PC-3 (cell line): ENCODE measurements around the gene FOSL1. TPM values are rescaled to one million over a fixed set of nuclear protein-coding genes. Genes with fewer than 3 reads are reported as not detected.

Source experiments
- ATAC-seq: fragments of 200-7000 bp; cut with Tn5 transposase; 2 replicates; pipeline ENCODE4 v1.9.1; 2020; ENCODE audit warnings: mild to moderate bottlenecking, moderate library complexity
- BruUV-seq: library from RNA; stranded (reverse); fragments of 400-500 nt; replicated peaks from 2 replicates; lab custom pipeline; 2021; lab: Mats Ljungman, UMichigan
- CTCF ChIA-PET: fragments of 300-600 bp; sonication (Branson Sonifier 250); formaldehyde crosslinking; loops from one replicate; lab custom pipeline; 2022; ENCODE audit warnings: antibody characterized with exemption; lab: Charles Lee
- POLR2A ChIA-PET: fragments of 300-600 bp; sonication (Branson Sonifier 250); formaldehyde crosslinking; loops from one replicate; lab custom pipeline; 2022; ENCODE audit warnings: antibody characterized with exemption; ENCODE audit not compliant: unreplicated experiment; lab: Charles Lee
- DNase-seq: peaks from one replicate; pipeline ENCODE4 v3.0.0-alpha.2; 2015
- H2AFZ ChIP-seq: fragments of 300-600 bp; sonication (generic); 2 replicates; pipeline ENCODE4 v1.6.0; 2016; ENCODE audit warnings: antibody characterized with exemption, low read length
- H3F3A ChIP-seq: fragments of 300-600 bp; sonication (generic); one replicate; pipeline ENCODE4 v1.6.0; 2017; ENCODE audit warnings: antibody characterized with exemption, low read length, control low read depth, mild to moderate bottlenecking; ENCODE audit not compliant: unreplicated experiment
- H3K27ac ChIP-seq: fragments of 300-600 bp; sonication (generic); 2 replicates; pipeline ENCODE4 v1.5.1; 2016; ENCODE audit warnings: mild to moderate bottlenecking, low read length
- H3K27me3 ChIP-seq: fragments of 300-600 bp; sonication (generic); 2 replicates; pipeline ENCODE4 v1.6.1; 2016; ENCODE audit warnings: low read length, mixed read lengths
- H3K36me3 ChIP-seq: fragments of 300-600 bp; sonication (generic); 2 replicates; pipeline ENCODE4 v1.6.1; 2016; ENCODE audit warnings: low read depth, mixed run types, low read length, mixed read lengths
- H3K4me1 ChIP-seq: fragments of 300-600 bp; sonication (generic); 2 replicates; pipeline ENCODE4 v1.5.1; 2016; ENCODE audit warnings: low read length; ENCODE audit not compliant: insufficient read depth
- H3K4me2 ChIP-seq: fragments of 300-600 bp; sonication (generic); 2 replicates; pipeline ENCODE4 v1.6.0; 2016; ENCODE audit warnings: low read length
- H3K4me3 ChIP-seq: fragments of 300-600 bp; sonication (generic); 2 replicates; pipeline ENCODE4 v1.5.1; 2016; ENCODE audit warnings: mild to moderate bottlenecking, low read length, mixed read lengths
- H3K79me2 ChIP-seq: fragments of 300-600 bp; sonication (generic); 2 replicates; pipeline ENCODE4 v1.6.1; 2017; ENCODE audit warnings: low read length, mixed read lengths
- H3K9ac ChIP-seq: fragments of 300-600 bp; sonication (generic); 2 replicates; pipeline ENCODE4 v1.6.0; 2016; ENCODE audit warnings: mild to moderate bottlenecking, low read length
- H3K9me2 ChIP-seq: fragments of 300-600 bp; sonication (generic); replicated peaks from 2 replicates; pipeline ENCODE4 v1.6.1; 2016; ENCODE audit warnings: mixed run types, low read length, mixed read lengths
- H3K9me3 ChIP-seq: fragments of 300-600 bp; sonication (generic); 2 replicates; pipeline ENCODE4 v1.6.1; 2016; ENCODE audit warnings: low read length, mixed read lengths
- H4K20me1 ChIP-seq: fragments of 300-600 bp; sonication (generic); 2 replicates; pipeline ENCODE4 v1.6.1; 2016; ENCODE audit warnings: low read length, mixed read lengths
- CTCF ChIP-seq: fragments of 300-600 bp; sonication (generic); conservative IDR thresholded peaks from 2 replicates; pipeline ENCODE4 v1.5.1; 2017; ENCODE audit warnings: antibody characterized with exemption, low read depth, mild to moderate bottlenecking, low read length
- EZH2 ChIP-seq: fragments of 300-600 bp; sonication (generic); IDR thresholded peaks from one replicate; pipeline ENCODE4 v1.6.1; 2017; ENCODE audit warnings: antibody characterized with exemption, mild to moderate bottlenecking, low read length; ENCODE audit not compliant: unreplicated experiment
- EZH2phosphoT487 ChIP-seq: fragments of 300-600 bp; sonication (generic); IDR thresholded peaks from 2 replicates; pipeline ENCODE4 v1.6.1; 2018; ENCODE audit warnings: mild to moderate bottlenecking, antibody characterized with exemption, low read length, borderline replicate concordance
- intact Hi-C: fragments of 100-400 bp; cut with micrococcal nuclease; formaldehyde crosslinking; loops from 2 replicates; pipeline ENCODE4 v1.9.0; 2023
- total RNA-seq: library from RNA; depleted of rRNA; stranded (reverse); fragments of >200 nt; gene quantifications from 2 replicates; pipeline ENCODE4 v1.2.3, GENCODE V29; 2014

The FOSL1 gene
- total RNA-seq, 1 experiment from 2014 or later = 656 TPM

- ATAC-seq (no peak; the same call in 1 of the 2 replicates), DNase-seq (no peak)
- Histone ChIP-seq H3F3A (peaks cover 5% of the 10 kb centered on the region), H3K9me3 (no peaks in the 10 kb centered on the region), H3K27me3 (no peaks in the 10 kb centered on the region), H3K36me3 (no peaks in the 10 kb centered on the region), H3K27ac (peak overlapping the region; percentile 93), H2AFZ (no peak overlapping the region), H3K4me1 (peaks cover 75% of the 10 kb centered on the region), H3K9ac (peak overlapping the region; percentile 92), H4K20me1 (no peaks in the 10 kb centered on the region), H3K9me2 (no peaks in the 10 kb centered on the region), H3K4me3 (no peak overlapping the region), H3K79me2 (peaks cover 72% of the 10 kb centered on the region), H3K4me2 (peak overlapping the region; percentile 40)
- intact Hi-C loops = no loop called here
- no TSS peak for BruUV-seq
- CTCF ChIA-PET = interaction anchor here (1.1 to 1.3 kb wide), 2 partner anchors 15 to 27 kb away, joined by 3 to 16 read pairs; partner anchors contain the start of genes FIBP and FOSL1
- POLR2A ChIA-PET = interaction anchor here (0.5 to 1.7 kb wide), 8 partner anchors 12 to 1670 kb away, joined by 3 to 35 read pairs (median 8); partner anchors contain the start of genes CCDC85B, FIBP and FOSL1
- TF ChIP-seq EZH2phosphoT487 (no peak), EZH2 (no peak), CTCF (no peak)
These were observed 15.1 kb upstream of the FOSL1 start for GRCh38 chr11:65915101-65915820.

- Histone ChIP-seq H2AFZ (no peak overlapping the region), H3K9ac (peak overlapping the region; percentile 78), H3K4me3 (peak overlapping the region; percentile 0; the same call in 1 of the 2 replicates), H4K20me1 (no peaks in the 10 kb centered on the region), H3F3A (peaks cover 5% of the 10 kb centered on the region), H3K9me2 (no peaks in the 10 kb centered on the region), H3K36me3 (no peaks in the 10 kb centered on the region), H3K4me2 (peak overlapping the region; percentile 50), H3K4me1 (peaks cover 90% of the 10 kb centered on the region), H3K9me3 (no peaks in the 10 kb centered on the region), H3K27me3 (no peaks in the 10 kb centered on the region), H3K27ac (peak overlapping the region; percentile 93), H3K79me2 (peaks cover 73% of the 10 kb centered on the region)
- DNase-seq = peak; percentile 89
- CTCF ChIA-PET = interaction anchor here (0.6 to 1.4 kb wide), 3 partner anchors 22 to 53 kb away, joined by 3 to 4 read pairs (median 3); no protein-coding TSS in a partner anchor
- POLR2A ChIA-PET = interaction anchor here (0.6 to 2.5 kb wide), 4 partner anchors 12 to 24 kb away, joined by 3 to 31 read pairs (median 18); partner anchors contain the start of genes CCDC85B and FOSL1
- TSS peak; percentile 15 for BruUV-seq
- ATAC-seq = 0 out of 2 replicates have a peak, but pooled peaks have one; percentile 0
- intact Hi-C loops = loop anchor here (2.0 kb wide), 1 partner anchor 16 kb away; no protein-coding TSS in a partner anchor
- no peak for TF ChIP-seq EZH2phosphoT487
- TF ChIP-seq EZH2 = no peak
- TF ChIP-seq CTCF = no peak
These were observed 12.7 kb upstream of the FOSL1 start for GRCh38 chr11:65912845-65913244.
